Measurements from ENCODE around the gene NTMT1.
"Not testable (repeated sequence)": the region's sequence is repeated elsewhere in the genome, so short reads cannot be mapped to it uniquely, and the experiment has no call there.

The NTMT1 gene, protein sequence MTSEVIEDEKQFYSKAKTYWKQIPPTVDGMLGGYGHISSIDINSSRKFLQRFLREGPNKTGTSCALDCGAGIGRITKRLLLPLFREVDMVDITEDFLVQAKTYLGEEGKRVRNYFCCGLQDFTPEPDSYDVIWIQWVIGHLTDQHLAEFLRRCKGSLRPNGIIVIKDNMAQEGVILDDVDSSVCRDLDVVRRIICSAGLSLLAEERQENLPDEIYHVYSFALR

GRCh38 chr9:129626079-129626624, at the start of gene NTMT1:
TSS of gene NTMT1 (plus strand) at chr9:129626163. CDS start at chr9:129632704, 6,541 bp downstream.
- DNase-seq: peak; percentile 93

GRCh38 chr9:129576546-129577543, 49.1 kb upstream of the NTMT1 start:
- no peak for DNase-seq

DNA sequence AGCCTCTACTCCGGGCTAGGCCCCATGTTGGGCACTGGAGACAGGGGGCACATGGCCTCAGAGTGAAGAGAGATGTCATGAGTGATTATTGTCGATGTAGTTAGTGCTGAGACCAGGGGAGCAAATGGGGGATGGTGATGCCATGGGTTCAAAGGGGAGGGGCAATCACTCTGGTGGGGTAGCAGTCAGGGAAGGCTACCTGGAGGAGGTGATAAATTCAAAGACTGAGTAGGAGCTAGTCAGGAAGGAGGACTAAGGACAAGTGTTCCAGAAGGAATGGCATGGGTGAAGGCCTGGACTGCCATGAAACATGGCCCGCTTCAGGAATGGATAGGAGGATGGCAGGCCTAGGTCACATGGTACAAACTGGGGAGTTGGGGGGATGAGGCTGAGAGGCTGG, 46.7 kb upstream of the NTMT1 start:
- DNase-seq: no peak

DNA sequence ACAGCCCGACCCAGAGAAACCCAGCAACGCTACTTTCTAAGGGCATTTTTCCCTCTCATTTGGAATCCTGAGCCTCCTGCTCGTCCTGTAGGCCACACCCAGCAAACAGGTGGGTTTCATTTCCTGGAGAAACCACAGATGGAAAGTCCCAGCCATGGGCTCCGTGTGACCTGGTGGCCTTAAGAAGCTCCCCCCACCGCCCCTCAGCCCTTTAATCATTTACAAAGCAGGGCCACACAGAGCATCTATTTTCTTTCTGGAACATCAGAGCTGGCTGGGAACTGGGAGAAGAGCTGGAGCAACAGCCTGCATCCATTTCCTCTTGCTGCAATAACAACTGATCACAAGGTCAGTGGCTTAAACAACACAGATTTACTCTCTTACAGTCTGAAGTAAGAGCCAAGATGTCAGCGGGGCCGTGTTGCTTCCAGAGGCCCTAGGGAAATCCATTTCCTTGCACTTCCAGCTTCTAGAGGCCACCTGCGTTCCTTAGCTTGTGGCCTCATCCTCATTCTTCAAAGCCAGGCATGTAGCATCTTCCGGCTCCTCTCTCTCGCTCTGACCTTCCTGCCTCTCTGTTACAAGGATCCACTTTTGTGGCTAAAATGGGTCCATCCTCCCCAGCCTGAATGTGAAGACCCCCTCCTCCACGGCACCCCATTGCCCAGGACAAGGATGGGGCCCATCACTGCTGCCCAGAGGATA, 45.6 kb upstream of the NTMT1 start:
- DNase-seq: no peak

DNA sequence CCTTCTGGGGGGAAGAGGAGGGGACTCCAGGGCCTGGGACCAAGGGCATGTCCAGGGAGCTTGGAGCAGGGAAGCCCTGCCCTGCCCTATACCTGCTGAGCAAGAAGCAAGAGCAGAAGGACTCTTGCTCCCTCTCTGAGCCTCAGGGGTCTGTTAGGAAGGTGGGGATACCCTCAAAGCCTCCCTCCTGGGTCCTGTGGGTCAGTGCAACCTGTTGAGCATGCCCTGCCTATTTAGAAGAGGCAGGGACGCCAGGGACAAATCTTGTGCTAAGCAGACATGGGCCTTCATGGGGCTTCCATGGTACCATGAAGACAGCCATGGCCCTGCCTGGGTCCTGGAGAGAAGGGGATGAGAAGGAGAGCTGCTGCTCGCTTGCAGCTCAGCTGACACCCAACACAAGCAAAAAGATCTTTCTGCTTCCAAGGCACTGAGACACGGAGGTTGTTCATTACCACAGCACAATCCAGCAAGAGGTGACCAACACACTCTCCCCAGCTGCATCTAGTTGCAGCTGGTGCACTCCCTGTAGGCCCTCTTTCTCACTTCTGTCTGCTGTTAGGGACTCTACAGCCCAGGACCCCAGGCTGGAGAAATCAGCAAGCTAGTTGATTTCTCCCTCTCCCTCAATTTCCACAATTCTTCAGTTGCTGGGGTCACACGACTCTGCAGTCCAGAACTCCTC, 44.3 kb upstream of the NTMT1 start:
- DNase-seq: no peak

DNA sequence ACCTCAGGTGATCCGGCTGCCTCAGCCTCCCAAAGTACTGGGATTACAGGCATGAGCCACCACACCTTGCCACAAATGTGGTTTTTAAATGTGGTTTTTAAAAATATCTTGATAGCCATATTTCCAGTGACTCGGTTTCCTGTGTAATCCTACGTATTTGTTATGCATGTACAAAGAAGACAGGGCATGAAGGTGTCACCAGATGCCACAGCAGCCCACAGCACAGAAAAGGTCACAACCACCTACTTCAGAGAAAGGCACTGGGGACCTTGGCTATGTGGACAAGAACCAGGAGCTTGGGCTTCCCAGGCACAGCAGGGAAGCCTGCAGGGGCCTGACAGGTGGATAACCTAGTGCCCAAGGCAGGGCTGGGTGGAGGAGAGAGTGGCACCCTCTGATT, 43.1 kb upstream of the NTMT1 start:
- no peak for DNase-seq

GRCh38 chr9:129583308-129584038, 42.5 kb upstream of the NTMT1 start:
- DNase-seq: no peak

DNA sequence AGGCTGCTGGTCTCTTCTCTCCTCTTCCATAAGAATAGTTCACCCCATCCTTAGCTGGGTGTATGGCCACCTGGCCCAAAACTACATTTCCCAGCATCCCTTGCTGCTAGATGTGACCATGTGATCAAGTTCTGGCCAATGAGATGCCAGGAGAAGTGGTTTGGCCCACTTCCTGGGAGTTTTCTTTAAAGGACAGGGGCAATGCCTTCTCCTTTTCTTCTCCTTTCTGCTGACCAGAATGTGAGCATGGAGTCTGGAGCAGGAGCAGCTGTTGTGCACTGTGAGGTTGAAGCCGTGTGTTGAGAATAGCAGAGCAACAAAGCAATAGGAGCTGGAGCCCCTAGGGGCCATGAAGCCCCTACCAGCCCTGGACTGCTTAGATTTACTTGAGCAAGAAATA, 41.8 kb upstream of the NTMT1 start:
- DNase-seq: no peak

DNA sequence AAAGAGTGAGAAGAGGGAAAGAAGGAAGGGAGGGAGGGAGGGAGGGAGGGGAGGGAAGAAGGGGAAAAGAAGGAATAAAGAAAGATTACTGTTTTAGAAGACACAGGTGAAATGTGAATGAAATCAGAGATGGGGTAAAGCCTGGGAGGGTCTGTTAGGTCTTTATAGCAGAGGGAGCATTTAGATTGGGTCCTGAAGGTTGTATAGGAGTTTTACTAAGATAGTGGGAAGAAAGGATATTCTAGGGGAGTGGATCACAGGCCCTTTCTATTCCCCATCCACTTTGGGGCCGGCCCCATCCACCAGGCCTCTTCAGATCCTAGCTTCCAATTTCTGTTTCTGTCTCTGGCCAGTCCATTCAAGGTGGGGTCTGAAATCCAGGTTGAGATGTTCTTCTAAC, 40.6 kb upstream of the NTMT1 start:
- DNase-seq: no peak

DNA sequence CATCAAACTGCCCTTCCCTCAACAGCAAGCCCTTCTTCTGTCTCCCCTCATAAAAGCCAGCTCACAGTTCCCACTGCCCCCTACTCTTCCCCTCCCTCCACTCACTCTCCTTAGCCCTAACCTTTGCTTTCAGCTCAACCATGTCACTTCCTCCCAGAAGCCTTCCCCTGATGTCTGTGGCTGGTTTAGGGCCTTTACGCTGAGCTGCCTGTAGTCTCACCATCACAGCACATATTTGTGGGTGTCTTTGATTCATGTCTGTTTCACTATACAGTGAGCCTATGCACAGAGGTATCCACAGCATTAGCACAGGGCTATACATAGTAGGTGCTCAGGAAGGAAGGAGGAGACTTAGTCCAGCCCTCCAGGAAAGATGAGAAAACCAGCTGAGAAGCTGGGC, 39.7 kb upstream of the NTMT1 start:
- DNase-seq: no peak

GRCh38 chr9:129586685-129587084, 39.3 kb upstream of the NTMT1 start:
- no peak for DNase-seq

GRCh38 chr9:129587487-129588262, 38.3 kb upstream of the NTMT1 start:
- no peak for DNase-seq

DNA sequence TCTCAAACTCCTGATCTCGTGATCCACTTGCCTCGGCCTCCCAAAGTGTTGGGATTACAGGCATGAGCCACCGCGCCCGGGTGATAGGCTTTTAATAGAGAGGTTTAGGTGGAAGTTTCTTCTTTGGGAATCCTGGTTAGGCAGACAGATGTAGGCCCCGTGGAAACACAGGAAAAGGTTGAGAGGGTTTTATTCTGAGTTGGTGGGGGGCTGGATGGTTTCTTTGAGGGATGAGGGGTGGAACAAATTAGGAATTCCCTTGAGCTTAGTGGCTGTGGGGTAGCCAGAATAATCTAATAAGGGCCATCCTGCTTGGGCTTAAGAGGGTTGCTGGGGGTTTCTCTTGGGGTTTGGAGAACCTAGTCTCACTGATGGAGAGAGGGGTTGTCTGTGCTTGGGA, 35.5 kb upstream of the NTMT1 start:
- DNase-seq: no peak

DNA sequence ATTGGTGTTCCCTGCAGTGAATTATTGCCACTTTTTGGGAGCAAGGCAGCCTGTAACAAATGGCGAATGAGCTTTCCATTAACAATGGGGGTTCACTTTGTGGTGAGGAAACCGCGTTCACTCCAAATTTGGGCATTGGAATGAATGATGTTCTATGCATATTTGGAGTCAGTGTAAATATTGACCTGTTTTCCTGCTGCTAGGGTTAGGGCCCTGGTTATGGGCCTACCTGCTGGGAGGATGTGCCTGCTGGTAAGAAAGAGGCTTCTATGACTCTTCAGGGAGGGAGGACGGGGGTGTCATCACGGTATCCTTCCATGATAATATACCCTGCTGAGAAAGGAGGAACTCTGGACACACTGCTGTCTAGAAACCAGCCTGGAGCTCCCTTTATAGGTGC, 34.0 kb upstream of the NTMT1 start:
- no peak for DNase-seq

DNA sequence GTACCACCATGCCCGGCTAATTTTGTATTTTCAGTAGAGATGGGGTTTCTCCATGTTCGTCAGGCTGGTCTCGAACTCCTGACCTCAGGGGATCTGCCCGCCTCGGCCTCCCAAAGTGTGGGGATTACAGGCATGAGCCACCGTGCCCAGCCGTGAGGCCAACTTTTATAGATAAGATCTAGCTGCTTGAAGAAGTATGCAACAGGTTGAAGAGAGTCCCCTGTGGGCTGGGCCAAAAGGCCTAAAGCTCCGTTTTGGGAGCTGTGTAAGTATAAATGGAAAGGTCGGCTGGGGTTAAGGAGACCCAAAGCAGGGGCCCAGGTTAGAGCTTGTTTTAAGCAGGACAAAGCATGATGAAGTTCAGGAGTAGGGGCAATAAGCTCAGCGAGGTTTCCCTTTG, 33.2 kb upstream of the NTMT1 start:
- DNase-seq: not testable (repeated sequence)

- no peak for DNase-seq
Observed at GRCh38 chr9:129594632-129595031, 31.3 kb upstream of the NTMT1 start.

DNA sequence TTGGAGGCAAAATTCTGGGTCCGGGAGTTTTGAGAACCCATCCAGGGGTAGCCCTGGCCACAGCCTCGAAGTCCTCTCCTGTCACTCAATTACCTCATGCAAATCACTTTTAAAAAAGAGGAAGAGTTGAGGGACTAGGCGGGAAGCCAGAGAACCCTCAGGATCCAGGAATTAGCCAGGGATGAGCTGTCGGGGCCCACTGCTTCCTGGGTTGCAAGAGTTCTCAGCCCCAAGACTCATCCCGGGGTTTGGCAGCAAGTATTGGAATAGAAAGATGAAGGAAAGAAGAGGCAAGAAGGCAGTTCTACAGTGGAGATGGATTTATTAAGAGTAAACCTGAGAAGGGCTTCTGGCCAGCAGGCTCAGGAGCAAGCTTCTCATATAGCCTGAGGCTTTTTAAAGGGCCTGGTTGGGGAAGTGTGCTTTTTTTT, 30.6 kb upstream of the NTMT1 start:
- no peak for DNase-seq

- no peak for DNase-seq
Observed at GRCh38 chr9:129595903-129596540, 29.9 kb upstream of the NTMT1 start.

DNA sequence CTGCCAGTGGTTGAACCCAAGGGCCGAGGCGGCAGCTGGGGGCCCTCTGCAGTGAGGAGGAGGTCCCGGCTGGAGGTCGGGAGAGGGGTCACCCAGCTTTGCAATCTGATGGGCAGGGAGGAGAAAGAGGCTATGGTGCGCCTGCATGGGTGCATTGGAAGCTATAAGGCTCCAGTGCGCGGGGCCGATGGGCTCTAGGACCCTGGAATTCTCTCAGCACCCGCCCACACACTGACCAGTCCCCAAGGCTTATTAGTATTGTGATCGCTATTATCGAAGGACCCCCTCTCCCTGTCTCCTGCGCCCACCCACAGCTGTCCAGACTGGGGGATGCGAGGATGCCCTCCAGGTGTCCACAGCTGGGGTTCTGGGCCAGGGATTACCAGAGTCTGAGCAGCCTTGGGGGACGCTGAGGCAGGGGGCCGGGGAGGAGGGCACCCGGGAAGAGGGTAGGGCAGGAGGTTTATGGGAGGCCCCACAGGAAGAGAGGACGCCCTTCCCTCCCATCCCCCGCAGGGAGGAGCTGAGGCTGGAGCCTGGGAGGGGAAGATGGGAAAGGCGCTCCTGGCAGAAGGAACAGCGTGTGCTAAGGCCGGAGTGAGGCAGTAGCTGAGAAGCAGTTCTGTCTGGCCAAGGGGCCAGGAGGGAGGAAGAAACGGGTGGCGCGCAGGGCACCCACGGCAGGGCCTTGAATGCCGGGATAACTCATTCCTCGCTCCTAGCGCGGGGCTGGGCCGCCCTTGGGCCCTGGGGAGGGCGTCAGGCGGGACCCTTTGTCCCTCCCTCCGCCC, 29.2 kb upstream of the NTMT1 start:
- DNase-seq: no peak
